Spleen (tissue), 11 donors: ENCODE data around the gene RNPS1. TPM values are rescaled to one million over a fixed set of nuclear protein-coding genes. Genes with fewer than 3 reads are reported as not detected.
A peak's percentile ranks its signal among the peaks of the same experiment; 100 is the strongest.

Experiments
- DNase-seq: peaks from one replicate; pipeline ENCODE4 v3.0.0-alpha.2; 2020
- H3K27ac ChIP-seq, 8 donors: fragments of 200-600 bp; sonication (generic) in 7 of 8; 1 replicate in 4 of 8; 2 replicates in 4 of 8; pipeline versions ENCODE4 v1.5.0 to v1.8.0; 2016 to 2021; ENCODE audit warnings: inconsistent platforms in 4 of 8, mild to moderate bottlenecking in 4 of 8, moderate library complexity in 1 of 8
- H3K27me3 ChIP-seq, 7 donors: fragments of 200-600 bp; sonication (generic) in 6 of 7; replicated peaks in 1 of 7; 1 replicate in 4 of 7; 2 replicates in 3 of 7; pipeline versions ENCODE4 v1.5.0 to v1.8.0; 2016 to 2021; ENCODE audit warnings: inconsistent platforms in 3 of 7, mild to moderate bottlenecking in 1 of 7
- H3K36me3 ChIP-seq, 6 donors: fragments of 200-600 bp; sonication (generic) in 5 of 6; 1 replicate in 4 of 6; 2 replicates in 2 of 6; pipeline versions ENCODE4 v1.5.0 to v1.8.0; 2016 to 2021; ENCODE audit warnings: inconsistent platforms in 2 of 6
- H3K4me1 ChIP-seq, 6 donors: fragments of 200-600 bp; sonication (generic) in 5 of 6; 1 replicate in 3 of 6; 2 replicates in 3 of 6; pipeline versions ENCODE4 v1.5.0 to v1.8.0; 2016 to 2021; ENCODE audit warnings: inconsistent platforms in 3 of 6
- H3K4me3 ChIP-seq, 8 donors: fragments of 200-600 bp; sonication (generic) in 7 of 8; 1 replicate in 4 of 8; 2 replicates in 4 of 8; pipeline versions ENCODE4 v1.5.0 to v1.8.0; 2016 to 2021; ENCODE audit warnings: inconsistent platforms in 4 of 8, mild to moderate bottlenecking in 4 of 8, moderate library complexity in 2 of 8
- H3K9me3 ChIP-seq, 8 donors: fragments of 200-600 bp; sonication (generic) in 7 of 8; 1 replicate in 4 of 8; 2 replicates in 4 of 8; pipeline versions ENCODE4 v1.5.0 to v1.8.0; 2016 to 2021; ENCODE audit warnings: inconsistent platforms in 4 of 8
- POLR2A ChIP-seq, 3 donors: fragments of 450-650 bp; IDR thresholded peaks; one replicate each; pipeline ENCODE4 v1.5.1; 2017; ENCODE audit warnings: antibody characterized with exemption in 3 of 3, mild to moderate bottlenecking in 1 of 3
- POLR2AphosphoS5 ChIP-seq, 3 donors: sonication (generic); formaldehyde crosslinking; IDR thresholded peaks; one replicate each; pipeline ENCODE4 v1.5.1; 2017; ENCODE audit warnings: antibody characterized with exemption in 3 of 3
- WGBS, 5 donors: extraction: QIAGEN DNeasy Blood & Tissue Kit in 3 of 5; methylation state at CpG; one replicate each; pipeline versions ENCODE4 v1.1.5 to v1.1.7; 2013 to 2018; 5-methylcytosine and 5-hydroxymethylcytosine counted together
- intact Hi-C: fragments of 100-400 bp; cut with DNase I; formaldehyde crosslinking; loops from one replicate; pipeline ENCODE4 v1.15.0; 2023; ENCODE audit warnings: low total_unique reads
- polyA plus RNA-seq, 3 donors: library from polyadenylated mRNA; stranded (reverse); fragments of 200-250 nt; gene quantifications; one replicate each; pipeline ENCODE4 v1.2.1, GENCODE V29; 2013
- total RNA-seq, 7 donors: library from RNA; depleted of rRNA in 3 of 7; stranded (reverse); fragments of >200 nt in 3 of 7; fragmentation: NEBNext Ultra II Directional in 4 of 7; extraction: Animal tissue kit (Norgen Biotek cat#: 25700) in 4 of 7; gene quantifications; one replicate each; pipeline versions ENCODE4 v1.1.0 to v1.2.1, GENCODE V29; 2016 to 2021
- TF ChIP-seq, protein P1 (sequence below), 11 experiments: fragments of 200-600 bp in 7 of 11; fragments of 450-650 bp in 4 of 11; sonication (generic) in 4 of 11; IDR thresholded peaks in 8 of 11; conservative IDR thresholded peaks in 3 of 11; 1 replicate in 7 of 11; 2 replicates in 4 of 11; pipeline versions ENCODE4 v1.4.0 to v1.8.0; 2016 to 2021; ENCODE audit warnings: antibody characterized with exemption in 11 of 11, inconsistent platforms in 4 of 11, mild to moderate bottlenecking in 1 of 11
- donor health status: healthy with polysubstance abuse.
- donor health status: DM: no; HTN: no; CAD: no; lungs with moderate emphysema.
- donor health status: DM: no; HTN: no; CAD: no.
- donor health status: Bipolar disorder and iron deficiency.
- donor health status: healthy.
- donor health status: DM: no; HTN: no; CAD: no.
- donor health status: DM: yes; HTN: yes; CAD: no.

The RNPS1 gene
- total and polyA plus RNA-seq, 10 donors = 119 to 180 (median 130) TPM

DNA sequence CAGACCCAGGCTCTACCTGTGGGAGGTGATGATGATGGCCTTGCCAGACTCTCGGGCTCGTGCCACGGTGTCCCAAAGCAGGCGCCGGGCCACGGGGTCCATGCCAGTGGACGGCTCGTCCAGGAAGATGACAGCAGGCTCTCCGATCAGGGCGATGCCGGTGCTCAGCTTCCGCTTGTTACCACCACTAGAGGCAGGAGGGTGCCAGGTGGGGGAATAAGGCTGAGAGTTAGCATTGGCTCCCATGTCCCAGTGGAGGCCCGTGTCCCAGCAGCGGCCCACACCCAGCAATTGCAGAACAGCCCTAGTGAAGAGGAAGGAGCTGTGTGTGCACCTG lies 10.3 kb upstream of the RNPS1 start:
- Histone ChIP-seq H3K4me3 (no peak overlapping the region), H3K4me1 (no peaks in the 10 kb centered on the region), H3K36me3 (peaks cover 0 to 38% (median under 1%) of the 10 kb centered on the region in 6 donors), H3K27me3 (no peaks in the 10 kb centered on the region), H3K9me3 (no peaks in the 10 kb centered on the region), H3K27ac (no peak overlapping the region)
- 83 to 94% (median 93%) methylated on average over 8 to 14 of the region's 14 CpGs for WGBS, 5 donors
- no peak for TF ChIP-seq POLR2AphosphoS5 (IDR thresholded peaks at IDR 0.05)
- TF ChIP-seq, protein P1, sequence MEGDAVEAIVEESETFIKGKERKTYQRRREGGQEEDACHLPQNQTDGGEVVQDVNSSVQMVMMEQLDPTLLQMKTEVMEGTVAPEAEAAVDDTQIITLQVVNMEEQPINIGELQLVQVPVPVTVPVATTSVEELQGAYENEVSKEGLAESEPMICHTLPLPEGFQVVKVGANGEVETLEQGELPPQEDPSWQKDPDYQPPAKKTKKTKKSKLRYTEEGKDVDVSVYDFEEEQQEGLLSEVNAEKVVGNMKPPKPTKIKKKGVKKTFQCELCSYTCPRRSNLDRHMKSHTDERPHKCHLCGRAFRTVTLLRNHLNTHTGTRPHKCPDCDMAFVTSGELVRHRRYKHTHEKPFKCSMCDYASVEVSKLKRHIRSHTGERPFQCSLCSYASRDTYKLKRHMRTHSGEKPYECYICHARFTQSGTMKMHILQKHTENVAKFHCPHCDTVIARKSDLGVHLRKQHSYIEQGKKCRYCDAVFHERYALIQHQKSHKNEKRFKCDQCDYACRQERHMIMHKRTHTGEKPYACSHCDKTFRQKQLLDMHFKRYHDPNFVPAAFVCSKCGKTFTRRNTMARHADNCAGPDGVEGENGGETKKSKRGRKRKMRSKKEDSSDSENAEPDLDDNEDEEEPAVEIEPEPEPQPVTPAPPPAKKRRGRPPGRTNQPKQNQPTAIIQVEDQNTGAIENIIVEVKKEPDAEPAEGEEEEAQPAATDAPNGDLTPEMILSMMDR (IDR thresholded peaks at IDR 0.05 in 8 of 11, conservative IDR thresholded peaks at IDR 0.05 in 3 of 11) = no peak
- TF ChIP-seq POLR2A (IDR thresholded peaks at IDR 0.05) = no peak
- intact Hi-C loops = no loop called here
- DNase-seq = no peak

GRCh38 chr16:2277466-2278271 lies 9.7 kb upstream of the RNPS1 start:
- Histone ChIP-seq H3K4me1 (peaks cover 0 to 1% (median 0%) of the 10 kb centered on the region in 6 donors), H3K27ac (no peak overlapping the region), H3K36me3 (peaks cover 0 to 33% (median 0%) of the 10 kb centered on the region in 6 donors), H3K9me3 (no peaks in the 10 kb centered on the region), H3K27me3 (no peaks in the 10 kb centered on the region), H3K4me3 (no peak overlapping the region)
- no peak for DNase-seq
- WGBS, 5 donors = 89 to 91% (median 90%) methylated on average over 11 to 25 of the region's 25 CpGs
- TF ChIP-seq POLR2A (IDR thresholded peaks at IDR 0.05) (no peak), POLR2AphosphoS5 (IDR thresholded peaks at IDR 0.05) (peak in 1 of 3 donors; percentile 6)
- intact Hi-C loops = no loop called here

GRCh38 chr16:2276368-2277195 lies 8.7 kb upstream of the RNPS1 start:
- H3K27ac ChIP-seq = no peak overlapping the region
- intact Hi-C loops = no loop called here
- no peaks in the 10 kb centered on the region for H3K27me3 ChIP-seq
- H3K36me3 ChIP-seq = peaks cover 0 to 33% (median 0%) of the 10 kb centered on the region in 6 donors
- peaks cover 0 to 11% (median 0%) of the 10 kb centered on the region in 6 donors for H3K4me1 ChIP-seq
- H3K4me3 ChIP-seq = no peak overlapping the region
- no peaks in the 10 kb centered on the region for H3K9me3 ChIP-seq
- DNase-seq = no peak
- TF ChIP-seq POLR2AphosphoS5 (IDR thresholded peaks at IDR 0.05) = peak in 1 of 3 donors; percentile 5
- TF ChIP-seq POLR2A (IDR thresholded peaks at IDR 0.05) = no peak
- TF ChIP-seq, protein P1 (IDR thresholded peaks at IDR 0.05 in 8 of 11, conservative IDR thresholded peaks at IDR 0.05 in 3 of 11) = no peak
- 84 to 89% (median 85%) methylated on average over 26 of the region's 26 CpGs for WGBS, 5 donors

DNA sequence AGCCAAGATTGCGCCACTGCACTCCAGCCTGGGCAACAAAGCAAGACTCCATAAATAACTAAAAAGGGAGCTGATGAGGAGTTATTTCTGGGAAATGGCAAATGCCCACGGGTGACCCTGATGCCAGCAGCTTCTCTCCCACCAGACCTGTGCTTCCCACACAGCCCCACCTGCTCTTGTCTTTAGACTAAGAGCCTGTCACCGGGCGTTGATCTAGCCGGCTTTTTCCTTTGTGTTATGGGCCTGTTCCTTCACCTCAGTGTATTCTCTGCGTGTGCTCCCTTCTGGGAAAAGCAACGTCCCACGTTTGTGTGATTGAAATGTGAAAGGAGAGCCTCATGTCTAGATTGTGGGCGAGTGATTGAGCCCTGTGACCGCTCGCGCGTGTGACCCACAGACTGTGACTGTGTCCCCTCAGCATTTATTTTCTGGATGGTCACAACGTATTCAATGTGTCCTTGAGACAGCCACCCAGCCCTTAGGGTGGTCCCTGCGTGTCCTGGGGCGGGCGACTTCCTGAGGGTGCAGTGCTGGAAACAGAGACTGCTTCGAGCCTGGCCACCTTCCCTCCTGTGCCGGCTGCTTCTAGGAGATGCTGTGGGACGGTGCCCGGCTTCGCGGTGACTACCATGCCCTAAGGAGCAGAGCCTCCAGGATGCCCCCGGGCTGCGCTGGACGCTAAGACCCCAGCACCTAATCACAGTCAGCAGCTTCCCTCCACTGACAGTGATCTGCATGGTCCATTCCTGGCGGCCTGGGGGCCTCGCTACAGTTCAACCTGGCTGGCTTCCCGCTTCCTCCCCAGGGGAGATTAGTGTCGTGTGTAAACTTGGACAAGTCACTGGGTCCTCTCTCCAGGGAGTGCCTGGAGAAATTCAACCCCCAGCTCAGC lies 7.8 kb upstream of the RNPS1 start:
- Histone ChIP-seq H3K27ac (no peak overlapping the region), H3K4me3 (no peak overlapping the region), H3K9me3 (no peaks in the 10 kb centered on the region), H3K27me3 (no peaks in the 10 kb centered on the region), H3K36me3 (peaks cover 0 to 27% (median 0%) of the 10 kb centered on the region in 6 donors), H3K4me1 (peaks cover 0 to 20% (median 0%) of the 10 kb centered on the region in 6 donors)
- intact Hi-C loops = no loop called here
- WGBS, 5 donors = 82 to 90% (median 86%) methylated on average over 24 to 30 of the region's 30 CpGs
- no peak for DNase-seq
- TF ChIP-seq POLR2A (IDR thresholded peaks at IDR 0.05) (no peak), POLR2AphosphoS5 (IDR thresholded peaks at IDR 0.05) (no peak)
- TF ChIP-seq, protein P1 (IDR thresholded peaks at IDR 0.05 in 8 of 11, conservative IDR thresholded peaks at IDR 0.05 in 3 of 11) = no peak
